Activated naive CD8-positive, alpha-beta T cell treated with anti-CD3 and anti-CD28 coated beads, Interleukin-2, amount 50 U/mL, for 24 hours (primary cell): Measurements from ENCODE around the gene HAUS2.
A peak's percentile ranks its signal among the peaks of the same experiment; 100 is the strongest.
"Not testable (repeated sequence)": the region's sequence is repeated elsewhere in the genome, so short reads cannot be mapped to it uniquely, and the experiment has no call there.

Experiments used
- ATAC-seq: fragments of 150-1000 bp; cut with Tn5 transposase; one replicate; pipeline ENCODE4 v1.10.0; 2021
- DNase-seq: peaks from one replicate; pipeline ENCODE4 v3.0.0; 2021
- H3K27ac Mint-ChIP-seq: one replicate; pipeline ENCODE4 v1.8.0; 2021; ENCODE audit warnings: mild to moderate bottlenecking, mixed read lengths
- H3K27me3 Mint-ChIP-seq: one replicate; pipeline ENCODE4 v1.8.0; 2021; ENCODE audit warnings: mixed read lengths
- H3K36me3 Mint-ChIP-seq: one replicate; pipeline ENCODE4 v1.8.0; 2021; ENCODE audit warnings: low read depth, mixed read lengths
- H3K4me1 Mint-ChIP-seq: one replicate; pipeline ENCODE4 v1.8.0; 2021; ENCODE audit warnings: mixed read lengths
- H3K4me3 Mint-ChIP-seq: one replicate; pipeline ENCODE4 v1.8.0; 2021; ENCODE audit warnings: mild to moderate bottlenecking, moderate library complexity, mixed read lengths
- H3K9me3 Mint-ChIP-seq: one replicate; pipeline ENCODE4 v1.8.0; 2021; ENCODE audit warnings: mixed read lengths

Gene HAUS2

DNA sequence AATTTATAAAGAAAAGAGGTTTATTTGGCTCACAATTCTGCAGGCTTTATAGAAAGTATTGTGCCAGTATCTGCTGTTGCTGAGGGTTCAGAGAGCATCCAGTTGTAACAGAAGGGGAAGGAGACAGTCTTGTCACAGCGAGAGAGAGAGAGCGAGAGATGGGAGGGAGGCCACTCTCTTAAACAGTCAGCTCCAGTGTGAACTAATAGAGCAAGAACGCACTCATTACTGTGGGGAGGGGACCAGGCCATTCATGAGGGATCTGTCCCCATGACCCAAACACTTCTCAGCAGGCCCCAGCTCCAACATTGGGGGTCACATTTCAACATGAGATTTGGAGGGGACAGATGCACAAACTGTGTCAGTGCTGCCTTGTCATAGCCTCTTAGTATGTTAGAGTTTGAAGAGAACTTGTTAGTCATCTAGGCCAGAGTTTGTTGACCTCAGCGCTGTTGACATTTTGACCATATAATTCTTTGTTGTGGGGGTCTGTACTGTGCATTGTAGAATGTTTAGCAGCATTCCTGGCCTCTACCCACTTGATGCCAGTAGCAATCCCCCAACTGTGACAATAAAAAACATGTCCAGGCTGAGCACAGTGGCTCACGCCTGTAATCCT is 42.1 kb downstream of the HAUS2 start:
- Mint-ChIP-seq H3K27me3 (no peaks in the 10 kb centered on the region), H3K27ac (no peak overlapping the region), H3K36me3 (peaks cover 6% of the 10 kb centered on the region), H3K4me3 (no peak overlapping the region), H3K4me1 (peaks cover 1% of the 10 kb centered on the region), H3K9me3 (no peaks in the 10 kb centered on the region)
- ATAC-seq (no peak), DNase-seq (no peak)

DNA sequence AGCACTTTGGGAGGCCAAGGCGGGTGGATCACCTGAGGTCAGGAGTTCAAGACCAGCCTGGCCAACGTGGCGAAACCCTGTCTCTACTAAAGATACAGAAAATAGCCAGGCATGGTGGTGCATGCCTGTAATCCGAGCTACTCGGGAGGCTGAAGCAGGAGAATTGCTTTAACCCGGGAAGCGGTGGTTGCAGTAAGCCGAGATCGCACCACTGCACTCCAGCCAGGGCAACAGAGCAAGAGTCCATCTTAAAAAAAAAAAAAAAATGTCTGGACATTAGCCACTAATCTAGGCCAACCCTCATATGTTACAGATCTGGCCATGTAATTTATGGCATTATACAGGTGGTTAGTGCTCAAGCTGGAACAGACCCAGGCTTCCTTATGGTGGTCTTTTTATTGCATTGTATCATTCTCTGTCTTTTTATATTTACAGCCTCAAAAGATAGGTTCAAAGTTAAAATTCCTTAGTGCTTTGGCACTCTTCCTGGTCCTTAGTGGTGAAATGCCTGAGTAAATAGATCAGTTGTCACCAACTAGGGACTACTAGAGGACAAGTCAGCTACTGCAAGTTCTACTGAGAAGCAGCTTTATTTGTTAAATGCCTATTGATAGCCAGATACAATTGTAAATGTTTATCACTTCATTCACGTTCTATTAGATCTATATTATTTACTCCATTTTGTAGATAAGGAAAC is 42.7 kb downstream of the HAUS2 start:
- H3K4me3 Mint-ChIP-seq = no peak overlapping the region
- no peak for ATAC-seq

DNA sequence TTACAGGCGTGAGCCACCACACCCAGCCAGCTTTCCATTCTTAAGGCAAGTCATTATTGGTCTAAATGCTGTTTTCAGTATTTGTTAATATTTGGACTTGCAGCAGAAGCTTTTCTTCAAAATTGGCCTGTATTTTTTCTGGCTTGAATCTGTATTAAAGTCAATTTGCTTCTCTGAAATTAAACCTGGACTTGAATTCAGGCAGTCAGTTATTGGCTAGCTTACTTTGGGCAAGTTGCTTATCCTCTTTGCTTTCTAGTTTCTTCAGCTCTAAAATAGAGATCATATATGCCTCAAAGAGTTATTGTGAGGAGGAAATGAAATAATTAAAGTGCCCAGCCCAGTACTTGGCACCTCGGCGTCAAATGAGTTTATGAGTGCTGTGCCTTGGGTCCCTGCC is 44.1 kb downstream of the HAUS2 start:
- H3K9me3 Mint-ChIP-seq = no peaks in the 10 kb centered on the region
- DNase-seq (no peak), ATAC-seq (no peak)
- no peaks in the 10 kb centered on the region for H3K27me3 Mint-ChIP-seq
- no peak overlapping the region for H3K4me3 Mint-ChIP-seq
- no peak overlapping the region for H3K27ac Mint-ChIP-seq
- H3K4me1 Mint-ChIP-seq = peaks cover 1% of the 10 kb centered on the region
- H3K36me3 Mint-ChIP-seq = peaks cover 4% of the 10 kb centered on the region

More for the DNA sequence above, 42.7 kb downstream of the HAUS2 start:
- H3K4me1 Mint-ChIP-seq = peaks cover 1% of the 10 kb centered on the region
- no peak overlapping the region for H3K27ac Mint-ChIP-seq
- no peak for DNase-seq
- H3K27me3 Mint-ChIP-seq = no peaks in the 10 kb centered on the region
- H3K9me3 Mint-ChIP-seq = no peaks in the 10 kb centered on the region
- H3K36me3 Mint-ChIP-seq = peaks cover 6% of the 10 kb centered on the region

- ATAC-seq (no peak), DNase-seq (no peak)
- H3K4me3 Mint-ChIP-seq = no peak overlapping the region
- H3K27ac Mint-ChIP-seq = no peak overlapping the region
- H3K4me1 Mint-ChIP-seq = peaks cover 1% of the 10 kb centered on the region
- no peaks in the 10 kb centered on the region for H3K27me3 Mint-ChIP-seq
- peaks cover 4% of the 10 kb centered on the region for H3K36me3 Mint-ChIP-seq
- H3K9me3 Mint-ChIP-seq = no peaks in the 10 kb centered on the region
These were observed 44.5 kb downstream of the HAUS2 start for GRCh38 chr15:42593143-42593542.

- peaks cover 4% of the 10 kb centered on the region for H3K36me3 Mint-ChIP-seq
- ATAC-seq (no peak), DNase-seq (no peak)
- H3K27me3 Mint-ChIP-seq = no peaks in the 10 kb centered on the region
- no peak overlapping the region for H3K27ac Mint-ChIP-seq
- no peaks in the 10 kb centered on the region for H3K9me3 Mint-ChIP-seq
- H3K4me1 Mint-ChIP-seq = peaks cover 1% of the 10 kb centered on the region
- no peak overlapping the region for H3K4me3 Mint-ChIP-seq
These were observed 45.5 kb downstream of the HAUS2 start for GRCh38 chr15:42594095-42594494.

DNA sequence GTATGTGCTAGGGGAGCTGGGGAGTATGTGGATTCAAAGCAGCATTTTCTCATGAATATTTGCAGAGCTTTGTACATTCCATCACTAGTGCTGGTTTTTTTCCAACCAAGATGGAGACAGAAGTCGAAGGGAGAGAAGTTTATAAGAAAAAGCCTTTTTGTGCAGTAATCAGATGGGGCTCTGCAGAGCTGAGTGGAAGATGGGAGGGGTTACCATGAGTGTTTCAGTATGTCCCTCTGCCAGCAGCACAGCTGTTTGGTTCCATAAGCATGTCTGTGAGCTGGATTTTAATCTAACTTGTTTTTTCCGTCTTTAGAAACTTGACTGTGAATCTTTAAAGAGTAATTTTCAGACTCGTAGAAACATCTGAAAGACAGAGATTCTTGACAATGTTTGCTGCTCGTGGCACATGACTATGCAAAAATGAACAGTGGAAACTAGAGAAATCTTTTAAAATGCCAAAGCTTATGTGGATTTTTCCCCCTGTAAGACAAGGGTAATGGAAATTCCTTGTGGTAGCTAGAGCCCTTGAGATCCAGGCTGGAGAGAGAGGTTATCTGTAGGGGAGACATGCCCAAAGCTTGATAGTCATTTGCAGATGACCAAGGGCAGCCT is 47.1 kb downstream of the HAUS2 start:
- H3K9me3 Mint-ChIP-seq = no peaks in the 10 kb centered on the region

GRCh38 chr15:42601316-42601715 is 52.7 kb downstream of the HAUS2 start:
- H3K36me3 Mint-ChIP-seq, H3K27ac Mint-ChIP-seq, H3K4me3 Mint-ChIP-seq, ATAC-seq, DNase-seq, H3K27me3 Mint-ChIP-seq, H3K9me3 Mint-ChIP-seq: not testable (repeated sequence)
- H3K4me1 Mint-ChIP-seq = peaks cover 23% of the 10 kb centered on the region

More for the DNA sequence above, 47.1 kb downstream of the HAUS2 start:
- Mint-ChIP-seq H3K36me3 (peaks cover 3% of the 10 kb centered on the region), H3K27me3 (no peaks in the 10 kb centered on the region), H3K4me3 (no peak overlapping the region), H3K4me1 (peaks cover 1% of the 10 kb centered on the region), H3K27ac (no peak overlapping the region)
- DNase-seq (no peak), ATAC-seq (no peak)

DNA sequence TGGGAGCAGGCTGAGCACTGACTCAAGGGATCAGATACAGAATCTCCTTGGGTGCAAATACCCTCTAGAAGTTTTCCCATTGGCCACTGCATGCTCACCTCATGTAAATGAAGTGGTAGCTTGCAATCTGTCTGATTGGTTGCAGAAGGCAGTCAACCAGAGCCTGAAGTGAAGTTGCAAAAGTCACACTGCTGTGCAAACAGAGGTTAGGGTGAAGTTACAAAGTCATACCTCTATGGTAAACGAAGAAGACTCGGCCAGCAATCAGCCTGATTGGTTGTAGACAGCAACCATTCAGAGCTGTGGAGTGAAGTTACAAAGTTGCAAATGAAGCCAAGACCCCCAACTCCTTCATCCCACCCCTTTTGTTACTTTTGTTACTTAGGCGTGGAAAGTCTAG is 53.9 kb downstream of the HAUS2 start:
- no peak for ATAC-seq
- Mint-ChIP-seq H3K27me3 (no peaks in the 10 kb centered on the region), H3K36me3 (peaks cover 3% of the 10 kb centered on the region), H3K9me3 (no peaks in the 10 kb centered on the region), H3K4me3 (no peak overlapping the region), H3K27ac (no peak overlapping the region), H3K4me1 (peaks cover 33% of the 10 kb centered on the region)
- no peak for DNase-seq

DNA sequence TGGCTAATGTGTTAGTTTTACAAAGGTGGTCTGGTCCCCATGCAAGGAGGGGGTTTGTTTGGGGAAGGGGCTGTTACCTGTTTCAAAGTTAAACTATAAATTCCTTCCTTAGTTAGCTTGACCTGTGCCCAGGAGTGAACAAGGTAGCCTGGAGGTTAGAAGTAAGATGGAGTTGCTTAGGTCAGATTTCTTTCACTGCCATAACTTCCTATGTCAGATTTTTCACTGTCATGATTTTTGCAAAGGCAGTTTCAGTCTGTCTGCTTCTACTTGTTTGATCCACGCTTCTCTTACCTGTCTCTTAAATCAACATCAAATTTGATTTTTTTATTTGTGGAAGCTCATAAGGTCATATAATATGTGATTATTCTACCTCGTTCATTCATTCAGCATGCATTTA is 55.3 kb downstream of the HAUS2 start:
- Mint-ChIP-seq H3K27me3 (no peaks in the 10 kb centered on the region), H3K36me3 (peaks cover 3% of the 10 kb centered on the region), H3K9me3 (no peaks in the 10 kb centered on the region), H3K4me1 (peaks cover 47% of the 10 kb centered on the region), H3K27ac (no peak overlapping the region), H3K4me3 (no peak overlapping the region)
- no peak for DNase-seq
- ATAC-seq = no peak

- Mint-ChIP-seq H3K27ac (peak overlapping the region; percentile 64), H3K27me3 (no peaks in the 10 kb centered on the region), H3K4me3 (peak overlapping the region; percentile 7), H3K9me3 (no peaks in the 10 kb centered on the region), H3K36me3 (peaks cover 1% of the 10 kb centered on the region), H3K4me1 (peaks cover 54% of the 10 kb centered on the region)
- no peak for ATAC-seq
- DNase-seq = no peak
These were observed 56.5 kb downstream of the HAUS2 start for GRCh38 chr15:42604894-42605744.

- Mint-ChIP-seq H3K27me3 (no peaks in the 10 kb centered on the region), H3K27ac (peak overlapping the region; percentile 64), H3K4me3 (peak overlapping the region; percentile 7), H3K4me1 (peaks cover 54% of the 10 kb centered on the region), H3K36me3 (no peaks in the 10 kb centered on the region), H3K9me3 (no peaks in the 10 kb centered on the region)
- no peak for DNase-seq
- no peak for ATAC-seq
These were observed 57.2 kb downstream of the HAUS2 start for GRCh38 chr15:42605796-42606195.

- peak; percentile 60 for DNase-seq
- peak overlapping the region; percentile 46 for H3K4me3 Mint-ChIP-seq
- H3K27me3 Mint-ChIP-seq = no peaks in the 10 kb centered on the region
- peaks cover 54% of the 10 kb centered on the region for H3K4me1 Mint-ChIP-seq
- H3K27ac Mint-ChIP-seq = peak overlapping the region; percentile 78
- ATAC-seq = peak; percentile 87
- no peaks in the 10 kb centered on the region for H3K9me3 Mint-ChIP-seq
- no peaks in the 10 kb centered on the region for H3K36me3 Mint-ChIP-seq
These were observed 59.5 kb downstream of the HAUS2 start for GRCh38 chr15:42608110-42608531.

- no peaks in the 10 kb centered on the region for H3K27me3 Mint-ChIP-seq
- no peaks in the 10 kb centered on the region for H3K9me3 Mint-ChIP-seq
- DNase-seq = no peak
- peak overlapping the region; percentile 78 for H3K27ac Mint-ChIP-seq
- no peaks in the 10 kb centered on the region for H3K36me3 Mint-ChIP-seq
- H3K4me1 Mint-ChIP-seq = peaks cover 52% of the 10 kb centered on the region
- peak overlapping the region; percentile 16 for H3K4me3 Mint-ChIP-seq
- ATAC-seq = no peak
These were observed 60.3 kb downstream of the HAUS2 start for GRCh38 chr15:42608752-42609488.

DNA sequence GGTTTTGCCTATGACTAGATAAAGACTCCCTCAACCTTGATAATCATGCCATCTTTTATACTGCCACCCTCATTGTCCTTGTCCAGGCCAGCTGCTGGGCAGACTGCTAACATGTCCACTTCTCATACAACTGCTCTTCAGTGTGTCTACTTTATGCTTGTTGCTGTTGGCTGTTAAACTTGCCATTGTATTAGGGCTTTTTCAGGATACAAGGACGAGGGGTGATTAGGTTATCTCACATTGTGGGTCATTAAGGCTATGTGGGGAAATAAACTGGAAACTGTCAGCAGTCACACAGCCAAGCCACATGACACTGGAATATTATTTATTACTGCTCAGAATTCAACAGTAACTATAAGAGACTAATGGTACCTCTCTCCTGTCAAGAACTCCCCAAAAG is 62.9 kb downstream of the HAUS2 start:
- H3K4me3 Mint-ChIP-seq = no peak overlapping the region
- DNase-seq (no peak), ATAC-seq (no peak)
- H3K4me1 Mint-ChIP-seq = peaks cover 28% of the 10 kb centered on the region
- no peak overlapping the region for H3K27ac Mint-ChIP-seq
- no peaks in the 10 kb centered on the region for H3K9me3 Mint-ChIP-seq
- no peaks in the 10 kb centered on the region for H3K27me3 Mint-ChIP-seq
- H3K36me3 Mint-ChIP-seq = no peaks in the 10 kb centered on the region
